GM23338 (cell line): ENCODE results near the gene CDKAL1.

Experiments
- EZH2 ChIP-seq: fragments of 200-600 bp; sonication (generic); IDR thresholded peaks from one replicate; pipeline ENCODE4 v1.8.0; 2017; ENCODE audit warnings: antibody characterized with exemption, mild to moderate bottlenecking, low read depth; ENCODE audit not compliant: unreplicated experiment
- POLR2AphosphoS5 ChIP-seq: IDR thresholded peaks from 2 replicates; pipeline ENCODE4 v1.6.1; 2016; ENCODE audit warnings: antibody characterized with exemption, low read depth
- TF ChIP-seq, protein P1 (sequence below), 2 experiments: fragments of 200-600 bp in 1 of 2; sonication (generic) in 1 of 2; conservative IDR thresholded peaks; 2 replicates each; pipeline versions ENCODE4 v1.5.1 to v1.6.1; 2016 to 2017; ENCODE audit warnings: antibody characterized with exemption in 2 of 2, low read depth in 2 of 2, mild to moderate bottlenecking in 2 of 2, moderate library complexity in 1 of 2

DNA sequence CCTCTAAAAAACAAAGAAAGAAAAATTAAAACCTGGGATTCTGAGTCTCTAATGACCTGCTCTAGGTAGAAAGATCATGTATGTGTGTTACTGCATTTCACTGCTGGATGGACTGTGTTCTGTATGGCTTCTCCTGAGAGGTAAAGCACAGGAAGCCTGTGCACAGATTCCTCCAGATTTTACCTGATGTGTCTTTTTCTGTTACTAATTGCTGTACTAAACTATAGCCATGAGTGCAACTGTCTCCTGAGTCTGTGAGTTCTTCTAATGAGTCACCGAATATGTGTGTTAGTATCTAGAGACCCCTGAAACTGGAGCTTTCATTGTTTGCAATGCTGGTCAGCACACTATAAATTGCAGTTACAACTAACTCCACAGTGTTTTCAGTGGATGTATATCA is 270.8 kb downstream of the CDKAL1 start:
- TF ChIP-seq, protein P1, sequence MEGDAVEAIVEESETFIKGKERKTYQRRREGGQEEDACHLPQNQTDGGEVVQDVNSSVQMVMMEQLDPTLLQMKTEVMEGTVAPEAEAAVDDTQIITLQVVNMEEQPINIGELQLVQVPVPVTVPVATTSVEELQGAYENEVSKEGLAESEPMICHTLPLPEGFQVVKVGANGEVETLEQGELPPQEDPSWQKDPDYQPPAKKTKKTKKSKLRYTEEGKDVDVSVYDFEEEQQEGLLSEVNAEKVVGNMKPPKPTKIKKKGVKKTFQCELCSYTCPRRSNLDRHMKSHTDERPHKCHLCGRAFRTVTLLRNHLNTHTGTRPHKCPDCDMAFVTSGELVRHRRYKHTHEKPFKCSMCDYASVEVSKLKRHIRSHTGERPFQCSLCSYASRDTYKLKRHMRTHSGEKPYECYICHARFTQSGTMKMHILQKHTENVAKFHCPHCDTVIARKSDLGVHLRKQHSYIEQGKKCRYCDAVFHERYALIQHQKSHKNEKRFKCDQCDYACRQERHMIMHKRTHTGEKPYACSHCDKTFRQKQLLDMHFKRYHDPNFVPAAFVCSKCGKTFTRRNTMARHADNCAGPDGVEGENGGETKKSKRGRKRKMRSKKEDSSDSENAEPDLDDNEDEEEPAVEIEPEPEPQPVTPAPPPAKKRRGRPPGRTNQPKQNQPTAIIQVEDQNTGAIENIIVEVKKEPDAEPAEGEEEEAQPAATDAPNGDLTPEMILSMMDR (conservative IDR thresholded peaks at IDR 0.05; ENCODE audit: low read depth in 2 of 2) = no peak
- TF ChIP-seq POLR2AphosphoS5 (no peak), EZH2 (no peak)
